ENCODE results near the gene ZNF335.
"Not testable (repeated sequence)": the region's sequence is repeated elsewhere in the genome, so short reads cannot be mapped to it uniquely, and the experiment has no call there.

ZNF335 gene

GRCh38 chr20:45910670-45911485 lies 61.1 kb downstream of the ZNF335 start:
- DNase-seq, result peak; percentile 91

- no peak for DNase-seq
Measured at GRCh38 chr20:45909817-45910669, 62.0 kb downstream of the ZNF335 start.

- no peak for DNase-seq
Measured at GRCh38 chr20:45909336-45909808, 62.6 kb downstream of the ZNF335 start.

GRCh38 chr20:45908084-45908483 lies 63.9 kb downstream of the ZNF335 start:
- no peak for DNase-seq

- no peak for DNase-seq
Measured at GRCh38 chr20:45907219-45907948, 64.6 kb downstream of the ZNF335 start.

GRCh38 chr20:45905505-45906079 lies 66.4 kb downstream of the ZNF335 start:
- no peak for DNase-seq

GRCh38 chr20:45904583-45905504 lies 67.2 kb downstream of the ZNF335 start:
- no peak for DNase-seq

GRCh38 chr20:45902199-45902701 lies 69.8 kb downstream of the ZNF335 start:
- no peak for DNase-seq

GRCh38 chr20:45901332-45901731 lies 70.7 kb downstream of the ZNF335 start:
- DNase-seq, result not testable (repeated sequence)

- no peak for DNase-seq
Measured at GRCh38 chr20:45899046-45899835, 72.8 kb downstream of the ZNF335 start.
